Fibroblast of peridontal ligament (primary cell): ENCODE results near the gene TGIF1.

Source experiments
- DNase-seq: peaks from one replicate; pipeline ENCODE4 v3.0.0-alpha.2; 2010; ENCODE audit errors: extremely low read depth

The TGIF1 gene

DNA sequence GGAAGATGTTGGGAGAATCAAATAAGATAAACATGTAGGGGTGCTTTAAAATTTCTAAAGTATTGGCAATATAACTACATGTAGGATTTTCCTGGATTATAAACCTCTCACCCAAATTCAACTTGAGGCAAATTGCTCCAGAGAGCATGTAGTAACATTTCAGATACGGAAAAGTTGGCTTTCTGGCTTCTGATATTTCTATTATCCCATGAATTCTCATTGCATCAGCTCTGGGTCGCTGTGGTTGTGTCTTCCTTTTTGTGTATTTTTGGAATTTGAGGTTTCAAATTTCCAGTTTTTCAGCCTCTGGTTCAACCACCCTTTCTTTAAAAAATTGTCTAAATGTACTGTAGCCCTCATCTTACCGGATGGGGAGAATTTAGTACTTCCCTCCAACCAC, 32.3 kb downstream of the TGIF1 start:
- DNase-seq = peak; percentile 65

DNA sequence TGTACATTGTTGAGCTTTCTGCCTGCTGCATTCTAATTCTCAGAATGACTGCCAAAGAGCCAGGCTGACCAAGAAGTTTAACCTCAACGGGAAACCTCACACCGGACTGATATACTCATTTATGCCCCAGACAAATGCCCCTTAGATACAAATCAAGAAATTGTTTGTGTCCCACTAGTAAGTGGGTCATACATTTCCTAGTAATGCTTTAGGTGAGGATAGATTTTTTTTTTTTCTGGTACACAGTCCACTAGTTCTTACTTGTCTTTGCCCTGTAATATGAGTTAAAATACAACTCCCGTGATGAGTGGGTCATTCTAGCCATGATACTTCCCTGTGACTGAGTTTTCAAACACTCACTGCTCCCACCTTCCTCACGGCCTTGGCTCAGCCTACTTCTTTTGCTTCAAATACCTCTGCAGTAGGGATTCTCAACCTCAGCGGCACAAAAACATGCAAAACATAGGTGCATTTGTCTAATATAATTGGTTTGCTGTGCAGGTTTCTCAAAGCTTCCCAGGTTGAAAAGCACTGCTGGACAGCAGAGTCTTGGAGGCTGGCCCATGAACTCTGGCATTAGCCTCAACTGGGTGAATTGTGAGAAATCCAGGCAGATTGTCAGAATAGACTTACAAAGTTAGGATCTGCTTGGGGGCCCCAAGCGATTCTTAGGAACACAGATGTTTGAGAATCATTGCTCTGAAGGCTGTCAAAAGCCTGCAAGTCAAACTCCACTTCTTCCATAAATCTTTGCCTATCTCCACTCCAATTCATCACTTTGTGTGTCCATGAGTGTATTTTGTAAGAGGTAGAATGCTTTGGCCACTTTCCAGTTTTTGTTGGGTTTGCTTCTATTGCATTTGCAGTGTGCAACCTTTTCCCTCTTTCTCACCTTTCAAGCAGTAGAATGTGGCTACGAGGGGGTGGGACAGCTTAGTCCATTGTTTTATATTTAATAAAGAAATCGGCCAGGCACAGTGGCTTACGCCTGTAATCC, 35.5 kb downstream of the TGIF1 start:
- no peak for DNase-seq

DNA sequence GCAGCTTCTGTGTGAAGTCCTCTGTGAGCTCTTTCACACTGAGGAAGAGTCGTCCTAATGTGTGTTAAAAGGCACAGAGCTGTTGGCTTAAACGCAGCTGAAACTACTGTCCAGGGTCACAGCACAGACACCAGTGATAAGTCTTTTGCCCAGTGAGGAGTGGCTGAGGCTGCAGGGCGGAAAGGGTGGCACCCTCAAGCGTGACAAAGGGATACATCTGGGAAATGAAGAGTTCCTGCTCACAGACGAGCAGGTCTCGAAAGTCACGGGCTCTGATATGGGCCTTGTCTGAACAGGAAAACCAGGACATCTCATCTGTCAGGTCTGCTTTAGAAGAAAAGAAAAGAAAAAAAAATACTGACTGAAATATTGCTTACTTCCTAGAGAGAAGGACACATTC, 36.5 kb downstream of the TGIF1 start:
- no peak for DNase-seq

DNA sequence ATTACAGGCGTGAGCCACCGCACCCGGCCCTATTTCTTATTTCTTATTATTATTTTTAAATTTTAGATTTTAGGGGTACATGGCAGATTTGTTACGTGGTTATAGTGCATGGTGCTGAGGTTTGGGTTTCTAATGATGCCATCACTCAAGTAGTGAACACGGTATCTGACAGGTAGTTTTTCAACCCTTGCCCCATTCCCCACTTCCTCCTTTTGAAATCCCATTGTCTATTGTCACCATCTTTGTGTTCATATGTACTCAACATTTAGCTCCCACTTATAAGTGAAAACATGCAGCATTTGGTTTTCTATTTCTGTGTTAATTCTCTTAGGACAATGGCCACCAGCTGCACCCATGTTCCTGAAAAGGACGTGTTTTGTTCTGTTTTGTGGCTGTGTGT, 39.5 kb downstream of the TGIF1 start:
- no peak for DNase-seq

DNA sequence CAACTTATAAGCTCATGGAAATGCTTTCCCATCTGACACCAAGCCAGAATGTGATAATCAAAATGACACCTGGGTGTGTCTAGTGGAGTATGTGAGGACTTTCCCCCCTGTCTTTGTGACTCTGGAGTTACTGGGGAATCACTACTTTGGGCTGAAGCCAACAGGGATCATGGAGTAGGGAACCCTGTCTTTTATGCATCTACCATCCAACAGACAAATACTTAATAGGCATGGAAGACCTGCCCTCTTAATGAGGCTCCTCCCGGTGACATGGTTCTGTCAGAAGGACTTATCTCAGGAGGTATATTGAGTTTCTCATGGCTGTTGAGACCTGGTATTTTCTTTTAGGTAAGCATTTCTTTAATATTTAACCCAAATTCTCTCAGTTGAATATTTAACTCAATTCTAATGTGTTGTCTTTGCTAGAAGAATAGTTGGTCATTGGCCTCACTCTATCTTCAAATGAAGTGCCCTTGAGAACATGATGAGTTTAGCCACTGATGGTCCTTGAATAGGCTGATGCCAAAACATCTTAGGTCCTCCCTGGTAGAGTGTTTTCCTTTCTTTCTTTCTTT, 42.1 kb downstream of the TGIF1 start:
- no peak for DNase-seq

DNA sequence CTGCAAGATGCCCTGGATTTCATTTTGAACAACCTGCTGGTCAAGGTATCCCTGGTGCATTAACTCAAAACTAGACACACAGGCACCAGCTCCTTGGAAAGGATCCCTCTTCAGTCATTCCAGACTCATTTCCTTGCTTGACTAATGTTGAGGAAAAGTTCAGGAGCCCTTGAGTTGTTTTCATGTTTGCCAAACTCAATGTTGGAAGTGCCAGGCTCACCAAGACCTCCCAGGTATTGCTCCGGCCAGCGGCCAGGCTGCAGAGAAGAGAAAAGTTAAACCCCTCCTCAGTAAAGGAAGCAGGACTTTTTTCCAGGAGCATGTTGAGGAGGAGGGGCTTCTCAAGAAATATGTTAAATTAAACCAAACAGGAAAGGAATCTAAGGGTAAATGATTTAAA, 42.7 kb downstream of the TGIF1 start:
- no peak for DNase-seq

DNA sequence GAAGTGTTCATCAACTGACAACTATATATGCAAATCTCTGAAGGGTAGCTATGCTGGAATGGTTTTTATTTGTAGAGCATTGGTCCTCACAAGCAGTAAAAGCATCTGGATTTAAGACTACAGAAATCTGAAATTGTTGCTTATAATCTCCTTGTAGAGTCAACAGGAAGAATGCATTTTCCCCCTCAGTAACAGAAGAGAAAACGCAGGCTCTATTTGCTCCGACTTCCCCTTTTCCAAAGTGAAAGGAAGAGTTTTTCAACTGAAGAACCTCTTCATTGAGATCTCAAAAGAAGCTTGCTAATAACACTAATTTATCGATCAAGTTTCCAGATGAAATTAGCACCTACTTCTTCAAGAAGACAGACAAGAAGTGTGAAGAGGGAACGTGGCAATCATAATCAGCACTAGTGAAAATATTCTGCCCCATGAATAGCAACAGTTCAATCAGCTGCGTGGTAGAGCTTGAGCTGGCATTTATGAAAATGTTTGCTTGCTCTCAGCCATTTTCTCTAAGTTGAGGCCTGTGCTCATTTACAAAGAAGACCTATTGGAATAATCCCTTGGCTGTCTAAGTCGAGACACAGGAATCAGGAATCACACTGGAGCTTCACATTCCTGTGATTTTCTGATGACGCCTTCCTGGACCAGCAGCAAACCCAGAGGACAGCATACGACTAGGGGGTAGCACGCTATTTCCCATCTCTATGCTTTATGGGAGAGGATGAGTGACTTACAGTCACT, 43.7 kb downstream of the TGIF1 start:
- peak; percentile 16 for DNase-seq

DNA sequence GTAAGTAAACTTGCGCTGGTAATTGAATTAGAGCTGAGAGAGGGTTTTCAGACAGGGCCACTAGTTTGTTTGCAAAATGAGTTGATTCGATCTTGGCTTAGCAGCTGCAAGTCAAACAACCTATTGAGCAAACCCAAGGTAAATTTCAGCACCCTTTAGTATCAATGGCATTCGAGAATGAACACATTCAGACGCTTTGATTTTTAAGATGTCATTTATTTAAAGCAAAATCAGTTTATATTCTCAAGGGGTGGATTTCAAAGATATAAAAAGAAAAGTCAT, 44.2 kb downstream of the TGIF1 start:
- DNase-seq = no peak

DNA sequence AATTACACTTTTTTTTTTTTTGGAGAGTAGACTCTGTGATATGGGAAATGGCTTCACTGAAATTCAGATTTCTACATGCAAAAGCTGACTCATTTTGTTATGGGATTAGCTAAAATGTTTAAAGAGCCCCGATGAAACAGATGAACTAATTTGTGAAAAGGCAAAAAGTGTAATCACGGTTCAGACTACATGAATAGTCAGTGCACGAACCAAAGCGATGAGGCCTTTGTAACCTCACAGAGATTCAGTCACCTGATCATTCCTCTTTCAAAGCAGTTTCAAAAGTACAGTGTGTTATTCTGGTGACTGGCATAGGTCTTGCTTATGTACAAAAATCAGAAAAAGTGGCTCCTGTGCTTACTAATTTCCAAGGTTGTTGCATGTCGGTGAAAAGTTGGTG, 44.6 kb downstream of the TGIF1 start:
- DNase-seq = no peak

DNA sequence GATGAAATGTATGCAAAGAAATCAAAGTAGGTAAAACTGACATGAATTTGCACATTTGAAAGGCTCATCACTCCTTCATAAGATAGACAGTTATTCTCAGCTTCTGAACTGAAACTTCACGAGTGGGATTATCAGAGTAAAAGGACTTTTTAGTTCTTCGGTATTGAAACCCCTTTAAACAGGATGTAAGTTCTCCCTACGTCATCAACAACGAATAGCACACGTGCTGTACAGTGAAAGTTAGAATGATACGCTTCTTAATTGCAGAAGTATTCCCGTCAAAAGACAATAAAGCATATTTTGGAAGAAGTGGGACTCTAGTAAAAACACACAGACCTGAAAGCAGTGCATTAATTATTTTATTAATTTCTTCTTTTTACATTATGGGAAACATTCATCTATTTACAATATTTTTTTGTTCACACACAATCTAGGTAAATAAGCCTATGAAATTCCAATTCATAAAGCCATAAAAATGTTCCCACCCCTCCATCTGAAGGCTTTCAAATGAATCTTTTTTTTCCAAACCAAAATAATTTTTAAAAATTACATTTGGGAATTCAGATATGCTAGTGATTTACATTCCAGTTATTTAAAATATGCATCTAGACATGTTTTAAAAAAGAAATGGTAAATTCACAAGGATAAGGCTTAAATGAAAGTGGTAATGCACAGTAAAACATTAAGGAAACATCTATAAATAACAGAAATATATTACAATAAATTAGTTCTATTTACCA, 45.9 kb downstream of the TGIF1 start:
- DNase-seq = peak; percentile 30

DNA sequence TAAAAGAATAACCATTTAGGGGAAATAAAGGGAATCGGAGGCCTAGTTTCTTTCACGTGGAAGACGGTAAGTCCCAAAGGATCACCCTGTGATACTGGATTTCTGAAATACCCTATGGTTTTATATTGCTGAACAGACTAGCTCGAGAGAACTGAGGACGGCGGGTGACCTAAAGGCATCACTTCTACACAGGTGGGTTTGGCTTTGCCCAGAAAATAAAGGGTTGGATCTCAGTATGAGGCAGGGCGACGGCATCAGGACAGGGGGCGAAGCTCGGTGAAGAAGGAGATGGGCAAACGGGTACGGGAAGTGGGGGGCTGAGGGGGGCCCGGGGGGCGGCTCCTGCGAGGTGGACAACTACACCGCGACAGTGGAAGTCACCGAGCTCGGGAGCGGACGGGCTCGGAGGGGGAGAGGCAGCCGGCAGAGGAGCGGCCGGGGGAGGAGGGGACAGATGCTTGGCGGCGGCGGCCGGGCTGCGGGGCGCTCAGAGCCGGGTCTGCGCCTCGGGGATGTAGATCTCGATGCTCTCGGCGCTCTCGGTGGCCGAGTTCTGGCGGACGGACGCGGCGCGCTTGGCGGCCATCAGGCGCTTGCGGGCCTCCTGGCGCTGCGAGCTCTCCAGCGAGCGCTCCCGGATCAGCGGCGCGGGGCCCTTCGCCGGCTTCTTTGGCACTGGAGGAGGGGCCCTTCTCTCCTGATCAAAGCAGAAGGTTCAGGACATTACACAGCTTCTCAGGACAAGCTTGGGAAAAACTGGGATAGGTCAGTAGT, 48.9 kb downstream of the TGIF1 start:
- DNase-seq = peak; percentile 36

DNA sequence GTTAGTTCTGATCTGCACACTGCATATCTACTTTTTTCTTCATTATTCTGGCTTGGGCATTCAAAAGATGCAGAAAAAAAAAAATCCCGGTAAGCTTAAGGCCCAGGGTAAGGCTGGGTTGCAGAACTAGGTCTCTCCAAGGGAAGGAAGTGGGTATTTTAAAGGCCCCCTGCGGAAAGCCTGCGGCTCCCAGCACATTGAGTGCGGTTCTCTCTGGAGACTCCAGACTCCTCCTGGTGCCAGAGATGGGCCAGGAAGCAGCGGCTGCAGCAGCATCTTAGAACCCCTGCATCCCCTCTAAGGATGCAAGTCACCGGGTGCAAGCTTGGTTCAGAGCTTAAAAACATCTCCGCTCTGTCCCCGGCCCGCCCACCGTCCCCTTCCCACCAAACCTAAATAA, 49.5 kb downstream of the TGIF1 start:
- no peak for DNase-seq

DNA sequence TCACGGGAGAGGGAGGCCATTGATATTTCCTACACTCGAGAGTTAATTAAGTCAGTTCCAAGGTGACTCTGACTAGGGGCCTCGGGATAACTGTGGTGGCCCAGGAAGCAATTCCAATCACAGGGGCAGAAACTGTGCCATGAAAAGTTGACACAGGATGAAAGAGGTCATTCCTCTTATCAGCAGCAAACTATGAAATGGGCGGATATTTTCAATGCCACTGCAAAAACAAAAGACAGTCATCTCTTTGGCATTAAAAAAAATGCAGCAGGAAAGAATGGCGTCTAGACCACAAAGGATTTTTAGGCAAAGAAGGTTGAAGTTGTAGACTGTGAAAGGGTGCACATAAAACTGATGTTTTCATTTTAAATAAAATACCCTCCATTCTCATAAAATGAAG, 50.0 kb downstream of the TGIF1 start:
- no peak for DNase-seq

DNA sequence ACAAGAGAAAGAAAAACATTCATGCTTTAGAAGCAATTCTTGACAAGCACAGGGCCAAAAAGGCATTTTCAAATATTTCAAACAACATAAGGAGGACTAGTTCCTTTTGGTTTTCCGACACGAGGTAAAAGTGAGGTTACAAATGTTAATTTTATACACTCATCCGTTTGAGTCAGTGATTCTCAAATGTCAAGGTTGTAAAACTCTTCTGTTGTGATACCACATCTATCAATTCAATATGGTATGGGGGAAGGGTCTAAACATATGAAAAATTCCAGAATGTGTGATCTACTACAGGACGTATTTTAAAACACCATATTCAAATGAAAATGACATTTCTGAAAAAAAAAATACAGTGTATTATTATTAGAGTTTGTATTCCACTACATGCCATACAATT, 52.7 kb downstream of the TGIF1 start:
- no peak for DNase-seq

DNA sequence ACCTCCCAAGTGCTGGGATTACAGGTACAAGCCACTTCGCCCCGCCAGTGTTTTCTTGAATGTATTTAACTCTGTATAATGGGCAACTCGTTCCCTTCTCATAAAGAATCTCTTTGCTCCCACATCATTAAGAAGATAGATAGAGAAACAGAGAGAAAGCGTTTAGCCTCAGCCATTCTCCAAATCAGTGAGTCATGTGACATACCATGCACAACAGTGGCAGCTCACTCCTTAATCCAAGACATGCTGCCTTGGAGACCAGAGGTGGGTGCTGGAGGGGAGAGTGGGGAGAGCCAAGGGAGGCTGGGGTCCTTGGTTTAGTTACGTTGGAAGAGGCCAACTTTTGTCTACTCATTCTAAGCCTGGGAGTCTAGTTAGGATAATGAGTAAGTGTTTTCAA, 54.7 kb downstream of the TGIF1 start:
- DNase-seq = no peak

DNA sequence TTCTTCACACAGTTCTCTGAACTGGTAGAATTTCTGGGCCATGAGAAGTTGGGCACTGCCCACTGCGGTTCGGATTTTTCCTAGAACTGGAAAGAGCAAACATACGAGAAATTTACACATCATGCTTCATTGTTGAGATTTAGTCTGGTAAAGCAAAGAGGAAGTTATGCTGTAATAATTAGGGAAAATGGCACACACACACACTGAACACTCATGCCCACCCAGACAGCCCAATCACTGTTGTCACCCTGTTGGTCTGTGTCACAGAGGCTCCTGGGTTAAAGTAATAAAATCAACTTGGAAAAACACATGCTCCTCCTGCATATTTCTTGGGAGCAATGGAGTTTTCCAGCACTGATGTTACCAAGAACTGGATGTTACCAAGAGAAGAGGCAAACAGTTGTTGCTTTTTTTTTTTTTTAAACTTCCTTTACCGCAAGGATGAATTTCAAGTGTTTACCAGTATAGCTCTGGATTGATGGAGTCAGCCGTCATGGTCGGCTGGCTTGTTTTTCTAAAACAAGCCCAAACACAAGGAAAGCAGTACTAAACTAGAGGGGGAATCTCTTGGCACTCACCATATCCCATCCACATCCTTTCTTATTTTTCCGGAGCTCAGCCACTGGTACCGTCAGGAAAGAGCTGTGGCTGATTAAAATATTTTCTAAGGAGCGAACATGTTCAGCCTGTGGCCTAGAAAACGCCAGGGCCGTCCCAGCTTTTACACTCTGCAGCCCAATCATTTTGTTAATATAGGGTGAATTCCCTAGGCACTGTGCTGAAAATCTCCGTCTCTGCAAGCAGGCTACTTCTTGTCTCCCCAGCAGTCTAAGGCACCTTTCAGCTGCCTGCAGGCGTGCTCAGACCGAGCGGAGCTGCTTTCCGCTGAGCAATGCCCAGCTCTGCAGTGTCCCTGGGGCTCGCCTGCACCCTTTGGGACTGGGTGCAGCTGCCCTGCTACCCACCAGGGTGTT, 58.9 kb downstream of the TGIF1 start:
- DNase-seq = peak; percentile 60
